VCaP (cell line): ENCODE data around the gene ZBTB39.
"Not testable (repeated sequence)": the region's sequence is repeated elsewhere in the genome, so short reads cannot be mapped to it uniquely, and the experiment has no call there.

Experiments used
- H3K27ac ChIP-seq: fragments of 450-650 bp; 2 replicates; pipeline ENCODE4 v1.5.1; 2017
- CTCF ChIP-seq: fragments of 450-650 bp; conservative IDR thresholded peaks from 2 replicates; pipeline ENCODE4 v1.5.1; 2017; ENCODE audit warnings: mild to moderate bottlenecking, moderate library complexity

Gene ZBTB39

GRCh38 chr12:57005980-57006808 lies at the start of gene ZBTB39:
TSS of gene ZBTB39 (minus strand) at chr12:57006546. CDS start at chr12:57004917, 1,629 bp downstream.
- H3K27ac ChIP-seq, result peak within 1 kb of the TSS; percentile 87
- TF ChIP-seq CTCF, result peak; percentile 98

GRCh38 chr12:57055824-57056223 lies 49.5 kb upstream of the ZBTB39 start:
- TF ChIP-seq CTCF, result no peak
- H3K27ac ChIP-seq, result no peak overlapping the region

- not testable (repeated sequence) for H3K27ac ChIP-seq
These were observed 47.6 kb upstream of the ZBTB39 start for GRCh38 chr12:57053901-57054300.

- H3K27ac ChIP-seq, result not testable (repeated sequence)
These were observed 46.8 kb upstream of the ZBTB39 start for GRCh38 chr12:57053146-57053545.

- no peak overlapping the region for H3K27ac ChIP-seq
- no peak for TF ChIP-seq CTCF
These were observed 44.7 kb upstream of the ZBTB39 start for GRCh38 chr12:57051011-57051410.

GRCh38 chr12:57049890-57050289 lies 43.5 kb upstream of the ZBTB39 start, which contains the start of gene MYO1A:
TSS of gene MYO1A (minus strand) at chr12:57050129. CDS start at chr12:57048323, 1,806 bp downstream.
- H3K27ac ChIP-seq, result no peak within 1 kb of the TSS
- TF ChIP-seq CTCF, result no peak

- no peak for TF ChIP-seq CTCF
- no peak overlapping the region for H3K27ac ChIP-seq
These were observed 42.7 kb upstream of the ZBTB39 start for GRCh38 chr12:57049119-57049446.

- no peak for TF ChIP-seq CTCF
- H3K27ac ChIP-seq, result no peak overlapping the region
These were observed 42.2 kb upstream of the ZBTB39 start for GRCh38 chr12:57048423-57049118.
